GM18870 (cell line): ENCODE data around the gene SLC46A1.

ENCODE experiments used
- ATAC-seq: cut with Tn5 transposase; IDR thresholded peaks from one replicate; pipeline ENCODE4 v1.9.1; 2021; ENCODE audit warnings: moderate library complexity; ENCODE audit not compliant: unreplicated experiment

SLC46A1 gene

DNA sequence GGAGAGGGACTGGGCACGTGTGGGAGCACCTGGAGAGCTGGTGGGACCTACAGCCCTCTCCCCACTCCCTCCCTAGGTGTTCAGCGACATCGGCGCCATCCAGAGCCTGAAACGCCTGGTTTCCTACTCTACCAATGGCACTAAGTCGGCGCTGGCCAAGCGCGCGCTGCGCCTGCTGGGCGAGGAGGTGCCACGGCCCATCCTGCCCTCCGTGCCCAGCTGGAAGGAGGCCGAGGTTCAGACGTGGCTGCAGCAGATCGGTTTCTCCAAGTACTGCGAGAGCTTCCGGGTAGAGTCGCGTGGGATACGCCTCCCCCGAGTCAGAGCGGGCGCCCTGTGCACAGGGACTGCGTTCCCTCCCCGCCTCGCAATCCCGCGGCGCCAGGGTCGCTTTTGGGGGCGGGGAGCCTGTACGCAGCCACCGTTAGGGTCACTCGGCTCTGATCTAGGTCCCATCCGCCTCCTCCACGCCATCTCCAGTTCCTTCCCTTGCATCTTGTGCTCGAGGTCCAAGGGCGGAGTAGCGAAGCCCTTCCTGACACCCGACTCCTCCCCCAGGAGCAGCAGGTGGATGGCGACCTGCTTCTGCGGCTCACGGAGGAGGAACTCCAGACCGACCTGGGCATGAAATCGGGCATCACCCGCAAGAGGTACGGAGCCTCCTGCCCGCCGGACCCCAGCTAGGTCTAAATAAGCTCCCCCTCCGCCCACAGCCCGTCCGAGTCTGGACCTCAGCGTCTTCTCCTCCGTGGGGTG, 21.6 kb downstream of the SLC46A1 start:
- ATAC-seq, result no peak

DNA sequence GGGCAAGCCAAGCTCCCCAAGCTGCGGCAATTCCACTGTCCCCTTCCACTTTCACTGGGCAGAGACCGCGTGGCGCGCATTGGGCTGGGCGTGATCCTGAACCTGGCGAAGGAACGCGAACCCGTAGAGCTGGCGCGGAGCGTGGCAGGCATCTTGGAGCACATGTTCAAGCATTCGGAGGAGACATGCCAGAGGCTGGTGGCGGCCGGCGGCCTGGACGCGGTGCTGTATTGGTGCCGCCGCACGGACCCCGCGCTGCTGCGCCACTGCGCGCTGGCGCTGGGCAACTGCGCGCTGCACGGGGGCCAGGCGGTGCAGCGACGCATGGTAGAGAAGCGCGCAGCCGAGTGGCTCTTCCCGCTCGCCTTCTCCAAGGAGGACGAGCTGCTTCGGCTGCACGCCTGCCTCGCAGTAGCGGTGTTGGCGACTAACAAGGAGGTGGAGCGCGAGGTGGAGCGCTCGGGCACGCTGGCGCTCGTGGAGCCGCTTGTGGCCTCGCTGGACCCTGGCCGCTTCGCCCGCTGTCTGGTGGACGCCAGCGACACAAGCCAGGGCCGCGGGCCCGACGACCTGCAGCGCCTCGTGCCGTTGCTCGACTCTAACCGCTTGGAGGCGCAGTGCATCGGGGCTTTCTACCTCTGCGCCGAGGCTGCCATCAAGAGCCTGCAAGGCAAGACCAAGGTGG, 24.7 kb downstream of the SLC46A1 start:
- ATAC-seq, result no peak

DNA sequence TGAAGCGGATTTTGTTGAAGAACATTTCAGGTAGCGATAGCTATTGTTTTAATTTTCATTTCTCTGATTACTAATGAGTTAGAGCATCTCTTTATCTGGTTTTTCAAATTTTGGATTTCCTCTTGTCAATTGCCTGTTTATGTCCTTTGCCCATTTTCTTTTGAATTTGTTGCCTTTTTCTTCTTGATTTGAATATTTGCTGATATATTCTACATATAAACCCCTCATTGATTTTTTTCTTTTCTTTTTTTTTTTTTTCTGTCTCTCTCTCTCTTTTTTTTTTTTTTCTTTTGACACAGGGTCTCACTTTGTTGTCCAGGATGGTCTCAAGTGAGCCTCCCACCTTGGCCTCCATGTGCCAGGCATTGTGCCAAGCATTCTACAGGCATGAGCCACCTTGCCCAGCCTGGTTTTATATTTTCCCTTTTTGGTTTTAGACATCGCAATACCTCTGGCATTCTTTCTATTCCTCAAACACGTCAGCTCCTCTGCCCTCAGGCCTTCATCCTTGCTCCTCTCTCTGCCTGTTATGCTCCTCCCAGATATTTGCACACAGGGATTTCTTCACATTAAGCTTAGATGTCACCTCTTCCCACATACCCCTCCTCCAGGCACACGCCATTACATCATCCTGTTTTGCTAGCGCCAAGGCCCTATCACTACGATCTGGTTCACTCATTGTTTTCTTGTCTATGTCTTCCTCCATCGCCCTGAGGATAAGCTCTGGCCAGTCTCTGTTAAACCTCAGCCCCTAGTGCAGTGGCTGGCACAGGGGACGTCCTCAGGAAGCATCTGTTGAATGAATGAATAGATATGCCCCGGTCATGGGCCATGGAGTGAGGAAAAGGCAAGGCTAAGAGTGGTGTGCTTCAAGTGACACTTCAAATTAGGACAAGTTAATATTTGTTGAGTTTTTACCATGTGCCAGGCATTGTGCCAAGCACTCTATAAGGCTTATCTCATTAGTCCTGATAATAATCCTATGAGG, 25.9 kb downstream of the SLC46A1 start:
- no peak for ATAC-seq

DNA sequence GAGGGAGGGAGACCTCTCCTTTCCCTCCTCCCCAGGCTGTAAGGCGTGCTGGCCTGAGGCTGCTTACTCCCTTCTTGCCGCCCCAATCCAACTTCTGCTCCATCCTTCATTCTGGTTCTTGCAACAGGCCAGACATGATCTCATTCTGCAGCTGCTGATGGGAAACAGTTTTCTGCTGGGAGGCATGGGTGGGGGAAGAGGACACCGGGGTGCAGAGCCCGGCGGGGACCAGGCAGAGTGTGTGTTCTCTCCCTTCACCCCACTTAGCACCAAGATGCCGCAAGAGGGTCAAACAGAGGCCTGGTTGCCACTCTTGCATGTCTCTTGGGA, 33.1 kb downstream of the SLC46A1 start:
- no peak for ATAC-seq

DNA sequence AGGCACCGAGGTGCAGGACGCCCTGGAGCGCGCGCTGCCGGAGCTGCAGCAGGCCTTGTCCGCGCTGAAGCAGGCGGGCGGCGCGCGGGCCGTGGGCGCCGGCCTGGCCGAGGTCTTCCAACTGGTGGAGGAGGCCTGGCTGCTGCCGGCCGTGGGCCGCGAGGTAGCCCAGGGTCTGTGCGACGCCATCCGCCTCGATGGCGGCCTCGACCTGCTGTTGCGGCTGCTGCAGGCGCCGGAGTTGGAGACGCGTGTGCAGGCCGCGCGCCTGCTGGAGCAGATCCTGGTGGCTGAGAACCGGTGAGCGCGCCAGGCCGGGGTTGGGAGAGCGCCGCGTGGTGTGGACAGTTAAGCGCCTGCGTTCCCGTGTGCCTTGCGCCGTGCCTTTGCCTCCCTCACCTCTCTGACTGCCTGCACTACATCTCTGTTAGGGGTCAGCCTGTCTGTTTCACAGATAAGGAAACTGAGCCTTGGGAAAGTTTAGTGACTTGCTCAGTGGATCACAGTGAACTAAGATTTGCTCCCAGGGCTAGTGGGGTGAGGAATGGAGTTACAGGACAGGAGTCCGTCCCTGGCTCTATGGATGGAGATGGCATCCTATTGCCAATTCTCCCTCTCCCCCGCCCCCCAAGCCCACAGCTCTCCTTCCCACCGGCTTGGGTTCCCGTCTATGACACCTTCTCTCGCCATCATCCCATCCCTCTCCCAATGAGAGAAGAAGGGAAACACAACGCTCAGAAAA, 33.6 kb downstream of the SLC46A1 start:
- no peak for ATAC-seq

DNA sequence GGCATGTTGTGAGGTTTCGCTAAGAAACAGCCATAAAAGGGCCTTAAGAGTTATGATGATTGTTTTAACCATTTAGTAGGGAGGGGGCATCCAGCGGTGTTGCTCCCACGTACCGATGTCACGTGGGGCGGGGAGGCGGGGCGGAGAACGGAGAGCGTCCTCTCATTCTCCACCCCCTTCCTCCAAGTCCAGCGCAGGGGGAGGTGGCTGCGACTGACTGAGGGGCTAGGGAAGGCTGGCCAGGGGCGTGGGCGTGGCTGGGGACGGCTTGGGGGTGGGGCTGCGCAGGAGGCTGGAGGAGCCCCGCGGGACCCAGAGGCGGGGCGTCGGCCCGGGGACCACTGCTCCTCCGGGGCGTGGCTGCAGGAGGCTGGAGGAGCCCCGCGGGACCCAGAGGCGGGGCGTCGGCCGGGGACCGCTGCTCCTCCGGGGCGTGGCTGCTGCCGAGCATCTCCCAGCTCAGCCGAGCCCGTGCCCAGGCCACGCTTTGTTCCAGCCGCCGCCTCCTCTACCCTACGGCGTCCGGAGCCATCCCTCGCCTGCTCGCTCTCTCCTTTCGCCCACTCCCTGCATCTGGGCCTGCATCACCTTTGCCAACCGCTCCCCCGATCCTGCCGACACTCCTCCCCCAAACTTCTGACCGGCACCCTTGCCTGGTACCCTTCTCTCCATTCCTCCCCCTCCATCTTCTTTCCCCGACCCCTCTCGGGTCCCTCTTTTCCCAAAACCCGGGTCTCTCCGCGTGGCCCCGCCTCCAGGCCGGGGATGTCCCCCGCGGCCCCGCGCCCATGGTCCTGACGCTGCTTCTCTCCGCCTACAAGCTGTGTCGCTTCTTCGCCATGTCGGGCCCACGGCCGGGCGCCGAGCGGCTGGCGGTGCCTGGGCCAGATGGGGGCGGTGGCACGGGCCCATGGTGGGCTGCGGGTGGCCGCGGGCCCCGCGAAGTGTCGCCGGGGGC, 34.5 kb downstream of the SLC46A1 start, which contains the start of gene SARM1:
Gene SARM1, plus strand, starts transcription at position 450 of the 958 bp plus-strand sequence. Its CDS starts 339 bp downstream, at position 789.
- no peak for ATAC-seq

DNA sequence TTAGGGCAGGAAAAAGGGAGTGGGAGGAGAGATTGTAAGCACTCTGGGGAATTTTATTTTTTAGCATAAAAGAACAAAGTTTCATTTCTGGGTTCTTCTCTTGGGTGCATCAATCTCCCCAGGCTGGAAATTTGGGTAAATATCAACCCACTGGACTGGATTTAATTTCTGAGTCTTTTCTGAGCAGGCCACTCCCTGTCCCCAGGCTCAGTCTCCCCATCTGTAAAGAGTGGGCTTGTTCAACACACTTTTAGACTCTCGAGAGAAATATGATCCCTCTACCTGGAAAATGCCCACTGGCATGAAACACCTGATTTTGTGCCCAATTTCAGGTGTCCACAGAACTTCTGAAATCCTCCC, 35.3 kb downstream of the SLC46A1 start:
- no peak for ATAC-seq

DNA sequence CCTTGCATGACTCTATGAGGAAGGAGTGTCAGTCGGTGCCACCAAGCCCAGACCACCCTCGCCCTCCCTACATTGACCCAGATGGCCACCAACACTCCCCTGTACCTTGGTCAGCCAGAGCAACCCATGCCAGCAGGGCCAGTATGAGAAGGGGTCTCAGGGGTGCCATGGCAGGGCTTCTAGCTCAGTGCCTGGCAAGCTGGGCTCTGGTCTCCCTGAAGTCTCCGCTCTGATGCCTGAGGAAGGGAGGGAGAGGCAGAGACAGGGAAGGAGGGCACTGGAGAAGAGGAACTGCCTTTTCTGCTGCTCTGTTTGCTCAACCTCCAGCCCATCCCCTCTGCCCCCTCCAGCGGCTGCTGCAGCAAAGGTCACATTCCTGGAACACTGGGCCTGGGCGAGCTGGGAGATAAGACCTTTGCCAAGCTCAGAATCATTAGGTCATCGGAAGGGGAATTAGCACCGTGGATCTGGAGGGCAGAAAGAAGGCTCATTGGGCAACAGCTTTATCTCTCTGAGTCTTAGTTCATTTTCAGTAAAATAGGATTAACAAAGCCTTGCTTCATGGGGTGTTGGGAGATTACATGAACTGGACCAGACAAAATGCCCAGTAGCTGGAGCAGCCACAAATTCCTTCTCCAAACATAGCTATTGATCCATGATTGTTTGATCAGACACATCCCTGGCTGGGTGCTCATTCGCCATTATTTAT, 35.8 kb downstream of the SLC46A1 start, which contains the start of gene VTN:
Gene VTN, minus strand, starts transcription at position 273 of the 709 bp plus-strand sequence. Its CDS starts 104 bp downstream, at position 169.
- ATAC-seq, result no peak

DNA sequence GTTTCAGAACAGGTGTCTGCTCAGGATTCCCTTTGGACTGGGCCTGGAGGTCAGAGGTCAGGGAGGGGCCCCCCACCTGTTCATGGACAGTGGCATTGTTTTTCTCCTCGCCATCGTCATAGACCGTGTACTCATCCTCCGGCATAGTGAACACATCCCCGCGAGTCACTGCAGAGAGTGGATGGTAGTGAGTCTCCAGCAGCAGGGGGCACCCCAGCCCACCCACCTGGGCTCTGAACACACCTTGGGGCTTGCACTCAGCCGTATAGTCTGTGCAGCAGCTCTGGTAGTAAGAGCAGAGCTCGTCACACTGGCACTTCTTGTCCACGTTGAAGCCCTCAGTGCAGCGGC, 36.4 kb downstream of the SLC46A1 start:
- no peak for ATAC-seq

DNA sequence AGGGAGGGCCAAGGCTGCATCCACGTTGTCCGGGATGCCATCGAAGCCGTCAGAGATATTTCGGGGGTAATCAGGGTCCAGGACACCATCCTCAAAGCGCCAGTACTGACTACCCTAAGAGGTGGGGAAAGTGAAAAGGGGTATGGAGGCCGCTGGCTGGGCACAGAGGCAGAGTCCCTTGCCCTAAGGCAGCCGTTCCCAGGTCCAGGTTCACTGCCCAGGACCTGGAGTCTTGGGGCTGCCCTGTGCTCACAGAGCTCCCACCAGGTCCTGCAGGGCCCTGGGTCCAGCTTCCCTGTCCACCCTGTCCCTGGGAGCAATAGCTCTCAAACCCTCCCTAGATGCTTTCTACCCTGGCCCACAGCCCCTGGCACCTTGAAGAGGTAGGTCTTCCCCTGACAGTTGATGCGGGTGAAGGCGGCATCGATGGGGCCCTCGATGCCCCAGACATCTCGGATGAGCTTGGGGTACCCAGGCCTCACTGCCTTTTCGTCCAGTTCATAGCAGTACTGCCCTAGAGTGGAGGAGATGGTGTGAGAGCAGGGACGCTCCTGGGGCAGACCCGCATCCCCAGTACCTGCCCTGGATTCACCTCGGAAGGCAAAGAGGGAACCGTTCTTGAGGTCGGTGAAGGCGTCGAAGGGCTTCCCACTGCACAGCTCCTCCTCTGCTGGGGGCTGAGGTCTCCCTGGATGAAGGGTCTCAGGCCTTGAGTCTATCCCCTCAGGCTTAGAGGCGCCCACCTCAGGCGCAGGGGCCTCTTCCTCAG, 36.9 kb downstream of the SLC46A1 start:
- no peak for ATAC-seq

DNA sequence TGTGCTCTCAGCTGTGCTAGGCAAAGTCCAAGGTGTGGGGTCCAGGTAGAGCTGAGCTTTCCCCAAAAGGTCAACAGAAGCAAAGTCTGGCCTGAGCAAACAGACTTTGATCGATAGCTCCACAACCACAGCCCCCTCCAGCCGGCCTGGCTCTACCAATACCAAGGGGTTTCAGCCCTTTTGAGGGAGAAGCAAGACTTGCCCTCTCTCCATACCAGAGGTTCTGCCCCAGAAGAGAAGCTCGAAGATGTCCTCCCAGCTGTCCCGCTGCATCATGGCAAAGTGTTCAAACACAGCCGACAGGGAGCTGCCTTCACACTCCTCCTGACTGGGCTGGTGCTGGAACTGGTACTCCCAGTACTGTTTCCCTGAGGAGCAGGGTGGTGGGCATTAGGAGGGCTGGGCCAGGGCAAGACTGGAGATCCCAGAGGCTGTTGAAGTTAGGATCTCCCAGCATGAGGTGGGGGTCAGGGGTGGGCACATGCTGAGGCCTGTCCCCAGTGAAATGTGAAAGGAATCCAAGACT, 37.6 kb downstream of the SLC46A1 start:
- no peak for ATAC-seq

DNA sequence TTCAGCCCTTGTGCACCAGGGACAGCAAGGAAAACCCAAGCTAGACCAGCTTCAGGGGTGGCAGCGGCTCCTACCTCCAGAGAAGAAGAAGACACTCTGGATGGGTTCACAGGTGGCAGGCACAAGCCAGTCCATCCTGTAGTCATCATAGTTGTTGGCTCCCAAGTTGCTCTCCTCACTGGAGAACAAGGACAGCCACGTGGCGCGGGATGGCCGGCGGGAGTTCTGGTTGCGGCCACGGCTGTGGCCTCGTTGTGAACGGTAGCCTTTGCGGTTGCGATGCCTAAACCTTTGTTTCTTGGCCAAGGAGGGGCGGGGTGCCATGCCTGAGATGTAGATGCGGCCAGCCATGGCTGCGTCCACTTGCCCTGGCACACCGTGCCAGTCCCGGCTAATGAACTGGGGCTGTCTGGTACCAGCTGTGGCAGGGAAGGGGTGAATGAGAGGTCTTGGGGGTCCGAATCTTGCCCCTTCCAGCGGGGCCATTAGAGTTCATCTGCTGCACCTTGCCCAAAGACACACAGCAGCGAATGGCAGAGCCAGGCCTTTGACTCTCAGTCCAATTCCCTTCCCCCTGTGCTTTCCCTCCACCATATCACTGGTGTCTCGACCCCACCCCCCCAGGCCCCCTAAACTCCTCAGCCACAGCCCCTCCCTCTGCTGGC, 38.2 kb downstream of the SLC46A1 start:
- ATAC-seq, result no peak

DNA sequence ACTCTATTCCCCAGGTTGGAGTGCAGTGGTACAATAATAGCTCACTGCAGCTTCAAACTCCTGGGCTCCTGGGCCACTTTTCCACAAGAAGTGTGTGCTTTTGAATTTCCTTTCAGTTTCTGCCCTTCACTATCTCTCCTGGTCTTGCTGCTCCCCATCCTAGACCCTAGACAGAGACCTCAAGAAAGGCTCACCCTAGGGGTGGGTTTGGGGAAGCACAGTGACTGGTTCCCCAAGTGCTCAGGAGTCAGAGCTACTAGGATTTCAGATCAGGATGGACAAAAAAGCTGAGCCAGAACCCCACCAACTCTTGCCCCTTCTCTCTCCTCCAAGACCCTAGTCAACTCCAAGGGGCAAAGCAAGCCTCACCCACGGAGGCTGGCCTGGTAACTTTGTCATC, 39.4 kb downstream of the SLC46A1 start:
- ATAC-seq, result no peak

DNA sequence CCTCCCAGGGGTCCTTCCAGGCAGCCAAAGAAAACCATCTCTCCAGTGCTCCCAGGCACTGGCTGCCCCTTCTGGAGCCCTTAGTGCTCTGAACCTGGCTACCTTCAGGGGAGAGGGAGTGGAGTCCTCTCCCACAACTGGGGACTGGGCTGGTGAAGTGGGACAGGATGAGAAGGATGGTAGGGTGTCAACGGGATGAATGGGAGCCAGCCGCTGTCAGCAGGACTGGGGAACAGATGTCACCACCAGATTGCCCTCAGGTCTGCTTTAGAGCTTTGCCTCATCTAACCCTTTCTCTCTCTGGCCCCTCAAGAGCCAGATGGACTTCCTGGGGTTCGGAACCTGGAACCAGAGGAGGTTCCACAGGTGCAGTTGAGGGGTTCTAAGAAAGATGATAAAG, 40.5 kb downstream of the SLC46A1 start:
- ATAC-seq, result no peak

DNA sequence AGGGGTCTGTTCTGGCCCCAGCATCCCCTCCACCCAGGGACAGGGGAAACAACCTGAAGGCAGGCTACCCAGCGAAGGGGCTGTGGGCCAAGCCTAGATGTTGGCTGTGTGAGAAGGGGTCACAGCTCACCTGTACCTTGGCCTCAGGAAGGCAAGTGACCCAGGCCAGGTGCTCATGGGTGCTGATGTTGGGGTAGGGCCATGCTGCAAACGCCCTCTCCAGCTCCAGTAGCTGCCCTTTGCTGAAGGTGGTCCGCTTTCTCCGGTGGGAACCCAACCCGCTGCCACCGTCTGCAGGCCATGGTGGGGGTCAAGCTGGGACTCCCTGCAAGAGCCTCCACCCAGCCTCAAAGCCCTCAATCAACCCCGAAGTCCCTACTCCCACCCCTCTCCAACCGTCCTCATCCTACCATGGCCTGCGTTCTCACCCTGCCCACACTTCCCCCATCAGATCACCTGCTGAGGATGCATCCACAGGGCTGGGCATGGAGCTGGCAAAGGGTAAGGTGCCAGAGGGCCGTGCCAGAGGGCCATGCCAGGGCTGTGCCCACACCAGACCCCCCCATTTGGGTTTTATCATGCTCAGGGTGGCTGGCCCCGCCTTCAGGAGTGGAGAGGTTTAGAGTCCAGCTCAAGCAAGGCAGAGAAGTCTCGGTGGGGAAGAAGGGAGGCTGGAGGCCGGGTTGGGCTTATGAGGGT, 41.2 kb downstream of the SLC46A1 start, which contains the start of gene SEBOX:
Gene SEBOX, minus strand, starts transcription at position 535 of the 699 bp plus-strand sequence. Its CDS starts 48 bp downstream, at position 487.
- ATAC-seq, result no peak

DNA sequence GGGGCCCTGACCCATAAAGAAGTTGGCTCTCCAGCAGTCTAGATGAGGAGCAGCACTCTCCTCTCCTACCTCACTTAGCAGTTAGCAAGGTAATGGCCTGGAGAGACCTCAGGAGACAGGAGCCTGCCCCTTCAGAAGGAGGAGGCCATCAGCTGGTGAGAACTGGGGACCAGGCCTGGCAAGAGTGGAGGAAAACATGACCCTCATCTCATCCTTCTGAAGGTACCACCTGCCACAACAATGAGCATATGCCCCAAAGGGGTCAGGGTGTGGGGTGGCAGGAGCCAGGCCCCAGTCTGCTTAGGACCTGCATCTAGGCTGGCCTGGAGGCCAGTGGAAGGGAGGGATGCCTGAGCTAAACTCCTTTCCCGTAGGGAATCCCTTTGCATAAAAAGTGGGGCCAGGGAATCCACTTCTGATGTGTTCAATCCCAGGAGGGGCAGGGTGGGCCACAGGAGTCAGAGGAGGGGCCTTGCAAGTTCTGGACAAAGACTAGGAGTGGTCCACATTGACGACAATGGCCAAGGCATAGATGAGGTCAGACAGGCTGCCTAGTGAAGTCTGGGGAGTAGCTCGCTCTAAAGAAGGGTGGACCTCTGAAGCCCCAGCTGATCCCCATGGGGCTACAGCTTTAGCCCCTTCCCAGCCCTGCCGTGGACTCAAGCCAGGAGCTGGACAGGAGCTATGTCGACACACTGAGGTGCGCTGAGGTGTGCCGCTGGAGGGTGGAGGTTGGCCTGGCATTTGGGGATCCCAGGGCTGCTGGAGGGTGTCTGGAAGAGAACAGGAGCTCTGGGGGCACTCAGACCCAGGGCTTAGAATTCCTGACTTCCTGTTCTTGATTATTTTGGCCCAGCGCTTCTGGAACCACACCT, 42.0 kb downstream of the SLC46A1 start:
- no peak for ATAC-seq
